H1 (cell line): ENCODE measurements around the gene AIFM1. TPM values are rescaled to one million over a fixed set of nuclear protein-coding genes. Genes with fewer than 3 reads are reported as not detected.

Source experiments
- CTCF ChIA-PET: fragments of 300-600 bp; sonication (Branson Sonifier 250); formaldehyde crosslinking; loops from one replicate; lab custom pipeline; 2021; ENCODE audit not compliant: partially characterized antibody; lab: Charles Lee
- POLR2A ChIA-PET: fragments of 300-600 bp; sonication (Branson Sonifier 250); formaldehyde crosslinking; loops from one replicate; lab custom pipeline; 2021; ENCODE audit warnings: inconsistent platforms; ENCODE audit not compliant: partially characterized antibody; lab: Charles Lee
- DNase-seq, 2 experiments: peaks; one replicate each; pipeline versions ENCODE4 v3.0.0 to v3.0.0-alpha.2; 2010 to 2022; ENCODE audit warnings: low spot score in 2 of 2, low read depth in 1 of 2, mixed read lengths in 1 of 2
- FAIRE-seq: peaks from 2 replicates; lab custom pipeline; 2011; peaks lifted over from hg19 to GRCh38; lab: Jason Lieb, UNC
- H2AFZ ChIP-seq: 2 replicates; pipeline ENCODE4 v1.8.1; 2012; ENCODE audit warnings: low read length, inconsistent platforms
- H2AK5ac ChIP-seq: 2 replicates; pipeline ENCODE4 v1.6.1; 2013; ENCODE audit warnings: low read depth, low read length
- H2BK120ac ChIP-seq: replicated peaks from 2 replicates; pipeline ENCODE3; 2013; ENCODE audit warnings: low read depth, low read length, inconsistent platforms
- H2BK12ac ChIP-seq: 2 replicates; pipeline ENCODE4 v1.6.1; 2013; ENCODE audit warnings: low read depth, low read length
- H2BK15ac ChIP-seq: 2 replicates; pipeline ENCODE4 v1.6.1; 2013; ENCODE audit warnings: low read length
- H2BK20ac ChIP-seq: 2 replicates; pipeline ENCODE4 v1.6.1; 2013; ENCODE audit warnings: low read length
- H2BK5ac ChIP-seq: 2 replicates; pipeline ENCODE4 v1.6.1; 2013; ENCODE audit warnings: low read depth, low read length
- H3K14ac ChIP-seq: 2 replicates; pipeline ENCODE4 v1.6.1; 2013; ENCODE audit warnings: inconsistent platforms; ENCODE audit not compliant: insufficient read length
- H3K18ac ChIP-seq: 2 replicates; pipeline ENCODE4 v1.6.1; 2013; ENCODE audit warnings: low read length; ENCODE audit errors: extremely low read depth
- H3K23ac ChIP-seq: 2 replicates; pipeline ENCODE4 v1.6.1; 2013; ENCODE audit warnings: inconsistent platforms; ENCODE audit not compliant: insufficient read length
- H3K23me2 ChIP-seq: 2 replicates; pipeline ENCODE4 v1.6.1; 2013; ENCODE audit warnings: low read depth, low read length
- H3K27ac ChIP-seq: 2 replicates; pipeline ENCODE4 v1.6.1; 2011; ENCODE audit warnings: low read depth, low read length, inconsistent platforms
- H3K27me3 ChIP-seq, 4 experiments: replicated peaks in 1 of 4; 1 replicate in 1 of 4; 2 replicates in 3 of 4; pipeline versions ENCODE4 v1.6.1 to v1.8.1; 2011 to 2013; ENCODE audit warnings: low read length in 3 of 4, mild to moderate bottlenecking in 3 of 4, inconsistent platforms in 2 of 4, mixed read lengths in 2 of 4, moderate library complexity in 1 of 4; ENCODE audit not compliant: control insufficient read depth in 3 of 4, insufficient read depth in 3 of 4; ENCODE audit errors: extremely low read depth in 1 of 4
- H3K36me3 ChIP-seq, 4 experiments: 2 replicates each; pipeline versions ENCODE4 v1.6.1 to v1.8.1; 2011 to 2013; ENCODE audit warnings: mild to moderate bottlenecking in 4 of 4, low read length in 3 of 4, moderate library complexity in 2 of 4, control low read depth in 1 of 4, inconsistent platforms in 1 of 4; ENCODE audit not compliant: insufficient read depth in 4 of 4, control insufficient read depth in 2 of 4
- H3K4ac ChIP-seq: replicated peaks from 2 replicates; pipeline ENCODE3; 2013; ENCODE audit warnings: low read length, low read depth, mixed read lengths, inconsistent platforms; ENCODE audit not compliant: insufficient read length
- H3K4me1 ChIP-seq, 4 experiments: replicated peaks in 1 of 4; 1 replicate in 1 of 4; 2 replicates in 3 of 4; pipeline versions ENCODE4 v1.6.1 to v1.8.1; 2011 to 2013; ENCODE audit warnings: low read length in 3 of 4, inconsistent platforms in 2 of 4, mixed read lengths in 1 of 4; ENCODE audit not compliant: insufficient read depth in 4 of 4, control insufficient read depth in 3 of 4
- H3K4me2 ChIP-seq, 2 experiments: 2 replicates each; pipeline versions ENCODE4 v1.6.1 to v1.8.1; 2011 to 2013; ENCODE audit warnings: low read depth in 2 of 2, low read length in 2 of 2, control low read depth in 1 of 2, inconsistent platforms in 1 of 2, mild to moderate bottlenecking in 1 of 2; ENCODE audit not compliant: insufficient read depth in 1 of 2
- H3K4me3 ChIP-seq, 4 experiments: fragments of 200-600, 300-600 bp in 1 of 4; sonication (generic), shearing (Covaris generic), sonication (Bioruptor Twin) in 1 of 4; 2 replicates each; pipeline versions ENCODE4 v1.5.1 to v1.8.1; 2011 to 2016; ENCODE audit warnings: low read length in 4 of 4, low read depth in 3 of 4, control low read depth in 2 of 4, inconsistent platforms in 2 of 4, mild to moderate bottlenecking in 2 of 4, mixed read lengths in 1 of 4, moderate library complexity in 1 of 4; ENCODE audit not compliant: insufficient read depth in 2 of 4; ENCODE audit errors: extremely low read depth in 1 of 4
- H3K56ac ChIP-seq: replicated peaks from 2 replicates; pipeline ENCODE3; 2013; ENCODE audit warnings: low read depth, mild to moderate bottlenecking, mixed read lengths, low read length, inconsistent platforms; ENCODE audit not compliant: insufficient read length
- H3K79me1 ChIP-seq: 2 replicates; pipeline ENCODE4 v1.6.1; 2013; ENCODE audit warnings: low read depth, low read length, control low read depth
- H3K79me2 ChIP-seq, 2 experiments: 2 replicates each; pipeline versions ENCODE4 v1.6.1 to v1.8.1; 2012 to 2013; ENCODE audit warnings: low read length in 2 of 2, mild to moderate bottlenecking in 2 of 2, inconsistent platforms in 1 of 2; ENCODE audit not compliant: insufficient read depth in 2 of 2, control insufficient read depth in 1 of 2
- H3K9ac ChIP-seq, 4 experiments: replicated peaks in 1 of 4; 1 replicate in 1 of 4; 2 replicates in 3 of 4; pipeline versions ENCODE4 v1.6.1 to v1.8.1; 2011 to 2013; ENCODE audit warnings: low read depth in 3 of 4, low read length in 3 of 4, control low read depth in 2 of 4, mild to moderate bottlenecking in 2 of 4, moderate library complexity in 2 of 4, inconsistent platforms in 1 of 4; ENCODE audit errors: extremely low read depth in 1 of 4
- H3K9me3 ChIP-seq, 2 experiments: 2 replicates each; pipeline versions ENCODE4 v1.6.1 to v1.8.1; 2012 to 2013; ENCODE audit warnings: mild to moderate bottlenecking in 2 of 2, moderate library complexity in 2 of 2, control low read depth in 1 of 2, inconsistent platforms in 1 of 2, low read depth in 1 of 2, low read length in 1 of 2, mixed read lengths in 1 of 2; ENCODE audit not compliant: insufficient read depth in 2 of 2
- H4K20me1 ChIP-seq, 2 experiments: replicated peaks in 1 of 2; 2 replicates each; pipeline versions ENCODE3 to v1.8.1; 2011 to 2013; ENCODE audit warnings: inconsistent platforms in 2 of 2, low read length in 2 of 2, mild to moderate bottlenecking in 1 of 2; ENCODE audit not compliant: insufficient read depth in 2 of 2, control insufficient read depth in 1 of 2
- H4K5ac ChIP-seq: 2 replicates; pipeline ENCODE4 v1.6.1; 2013; ENCODE audit warnings: low read length, low read depth, mixed read lengths, inconsistent platforms; ENCODE audit not compliant: insufficient read length
- H4K8ac ChIP-seq: 2 replicates; pipeline ENCODE4 v1.8.0; 2013; ENCODE audit warnings: mild to moderate bottlenecking, moderate library complexity, low read length, inconsistent platforms; ENCODE audit not compliant: insufficient read depth; ENCODE audit errors: extremely low read depth
- H4K91ac ChIP-seq: replicated peaks from 2 replicates; pipeline ENCODE3; 2013; ENCODE audit warnings: low read length, mixed read lengths, inconsistent platforms; ENCODE audit not compliant: insufficient read length
- ASH2L ChIP-seq: fragments of 200-600, 300-600 bp; sonication (generic); IDR thresholded peaks from one replicate; pipeline ENCODE4 v1.7.1; 2017; ENCODE audit warnings: low read length
- CBX5 ChIP-seq: fragments of 300-800, 300-1000 bp; sonication (generic); IDR thresholded peaks from 2 replicates; pipeline ENCODE4 v1.7.1; 2016; ENCODE audit warnings: antibody characterized with exemption, low read length, low read depth
- EP300 ChIP-seq, 2 experiments: IDR thresholded peaks; 1 replicate in 1 of 2; 2 replicates in 1 of 2; pipeline ENCODE4 v1.6.1; 2011 to 2012; ENCODE audit warnings: low read depth in 2 of 2, low read length in 2 of 2, mild to moderate bottlenecking in 2 of 2, borderline replicate concordance in 1 of 2, inconsistent platforms in 1 of 2, moderate library complexity in 1 of 2
- EZH2 ChIP-seq: fragments of 200-600 bp; sonication (generic); IDR thresholded peaks from 2 replicates; pipeline ENCODE4 v1.7.1; 2012; ENCODE audit warnings: low read depth, mild to moderate bottlenecking, moderate library complexity, low read length, inconsistent platforms; ENCODE audit not compliant: severe bottlenecking
- GTF2F1 ChIP-seq: IDR thresholded peaks from 2 replicates; pipeline ENCODE4 v1.6.1; 2012; ENCODE audit warnings: low read depth, low read length, improper control_type of control experiment, borderline replicate concordance
- HDAC2 ChIP-seq, 2 experiments: fragments of 300-600 bp in 1 of 2; sonication (generic) in 1 of 2; IDR thresholded peaks; 2 replicates each; pipeline ENCODE4 v1.6.1; 2011 to 2012; ENCODE audit warnings: low read depth in 2 of 2, low read length in 2 of 2, mild to moderate bottlenecking in 2 of 2, moderate library complexity in 2 of 2, borderline replicate concordance in 1 of 2, inconsistent platforms in 1 of 2
- JUN ChIP-seq: IDR thresholded peaks from 2 replicates; pipeline ENCODE4 v1.6.1; 2011; ENCODE audit warnings: low read depth, mild to moderate bottlenecking, improper control_type of control experiment, low read length
- JUND ChIP-seq: IDR thresholded peaks from 2 replicates; pipeline ENCODE4 v1.6.1; 2011; ENCODE audit warnings: mild to moderate bottlenecking, improper control_type of control experiment, low read length
- SAP30 ChIP-seq: fragments of 300-600 bp; sonication (generic); IDR thresholded peaks from 2 replicates; pipeline ENCODE4 v1.7.1; 2012; ENCODE audit warnings: low read length, moderate library complexity, mild to moderate bottlenecking, inconsistent platforms; ENCODE audit not compliant: insufficient read depth, insufficient replicate concordance
- SIN3A ChIP-seq, 2 experiments: IDR thresholded peaks in 1 of 2; conservative IDR thresholded peaks in 1 of 2; 2 replicates each; pipeline ENCODE4 v1.6.1; 2011 to 2012; ENCODE audit warnings: low read length in 2 of 2, improper control_type of control experiment in 1 of 2, low read depth in 1 of 2, mild to moderate bottlenecking in 1 of 2
- SIX5 ChIP-seq: IDR thresholded peaks from 2 replicates; pipeline ENCODE4 v1.6.1; 2011; ENCODE audit warnings: mild to moderate bottlenecking, low read depth, low read length
- SUZ12 ChIP-seq: fragments of 200-600 bp; sonication (generic); IDR thresholded peaks from 2 replicates; pipeline ENCODE4 v1.6.1; 2012; ENCODE audit warnings: mild to moderate bottlenecking, inconsistent platforms, low read length, moderate library complexity, mixed read lengths
- TAF7 ChIP-seq: optimal IDR thresholded peaks from 2 replicates; pipeline ENCODE3; 2011; ENCODE audit warnings: low read depth, mild to moderate bottlenecking, inconsistent platforms, low read length, moderate library complexity, borderline replicate concordance
- WGBS, 2 experiments: shearing (Covaris generic) in 1 of 2; methylation state at CpG; one replicate each; pipeline versions ENCODE4 v1.1.6 to v1.1.7; 2013 to 2015; ENCODE audit warnings: low lambda C conversion rate in 2 of 2, mixed read lengths in 2 of 2, inconsistent platforms in 1 of 2, low coverage in 1 of 2, missing lambda C conversion rate in 1 of 2; ENCODE audit not compliant: insufficient replicate concordance in 2 of 2, insufficient coverage in 1 of 2, insufficient read length in 1 of 2; ENCODE audit errors: extremely low coverage in 1 of 2, missing lambda C conversion rate in 1 of 2; 5-methylcytosine and 5-hydroxymethylcytosine counted together
- polyA plus RNA-seq, 7 experiments: library from polyadenylated mRNA; depleted of rRNA in 3 of 7; stranded (reverse) in 5 of 7; unstranded in 2 of 7; fragments of >200 nt in 5 of 7; fragments of 200-250 nt in 2 of 7; gene quantifications; 1 replicate in 5 of 7; 2 replicates in 1 of 7; 4 replicates in 1 of 7; pipeline versions ENCODE4 v1.2.1 to v1.2.3, GENCODE V29; 2011 to 2013; ENCODE audit warnings: missing spikeins in 2 of 7, mixed read lengths in 2 of 7
- total RNA-seq: library from RNA; stranded (reverse); fragmentation: NEBNext Ultra II Directional; extraction: Animal tissue kit (Norgen Biotek cat#: 25700); gene quantifications from 2 replicates; pipeline ENCODE4 v1.2.1, GENCODE V29; 2021

AIFM1 gene
- total and polyA plus RNA-seq, 2 of the 8 experiments (the other 6 are each of a cell fraction or from before 2014, with no cell fraction given), result 34.1 to 55.4 TPM

GRCh38 chrX:130179170-130179569 is 13.5 kb upstream of the AIFM1 start:
- H2BK120ac ChIP-seq, result no peak overlapping the region
- H4K20me1 ChIP-seq, result no peaks in the 10 kb centered on the region
- no peaks in the 10 kb centered on the region for H3K27me3 ChIP-seq
- no peak overlapping the region for H2AFZ ChIP-seq
- H3K9me3 ChIP-seq, result no peaks in the 10 kb centered on the region
- H3K4me3 ChIP-seq, result no peak overlapping the region
- H3K9ac ChIP-seq, result no peak overlapping the region
- no peaks in the 10 kb centered on the region for H3K36me3 ChIP-seq
- no peak overlapping the region for H2BK12ac ChIP-seq
- H2BK15ac ChIP-seq, result no peak overlapping the region
- FAIRE-seq (no peak), DNase-seq (no peak)
- no peak overlapping the region for H3K23ac ChIP-seq
- no peak overlapping the region for H2BK5ac ChIP-seq
- no peak overlapping the region for H3K18ac ChIP-seq
- H3K4me1 ChIP-seq, result no peaks in the 10 kb centered on the region
- H3K79me2 ChIP-seq, result no peaks in the 10 kb centered on the region
- no peak overlapping the region for H3K56ac ChIP-seq
- no peaks in the 10 kb centered on the region for H3K79me1 ChIP-seq
- no peak overlapping the region for H3K27ac ChIP-seq
- WGBS, 2 experiments, result 88% methylated on average over 2 of the region's 5 CpGs; no CpG with 5 or more reads in 1 of the 2 experiments
- no peak overlapping the region for H3K4me2 ChIP-seq
- no peak overlapping the region for H4K5ac ChIP-seq
- ChIA-PET CTCF (interaction anchor here (0.6 to 2.3 kb wide), 3 partner anchors 9 to 83 kb away, joined by 3 to 7 read pairs (median 3); no protein-coding TSS in a partner anchor), POLR2A (interaction anchor here (0.8 kb wide), 1 partner anchor 48 kb away, joined by 3 read pairs; no protein-coding TSS in a partner anchor)
- H4K91ac ChIP-seq, result no peak overlapping the region
- H3K23me2 ChIP-seq, result no peaks in the 10 kb centered on the region
- no peak overlapping the region for H3K14ac ChIP-seq
- no peak overlapping the region for H2AK5ac ChIP-seq
- H2BK20ac ChIP-seq, result no peak overlapping the region
- H4K8ac ChIP-seq, result no peak overlapping the region
- H3K4ac ChIP-seq, result no peak overlapping the region
- no peak for TF ChIP-seq JUN
- TF ChIP-seq CBX5, result no peak
- TF ChIP-seq SAP30, result no peak
- no peak for TF ChIP-seq ASH2L
- no peak for TF ChIP-seq SIX5
- TF ChIP-seq EP300 (IDR thresholded peaks at IDR 0.05; ENCODE audit: borderline replicate concordance in 1 of 2, low read depth in 2 of 2, low read length in 2 of 2), result no peak
- no peak for TF ChIP-seq HDAC2 (IDR thresholded peaks at IDR 0.05; ENCODE audit: borderline replicate concordance in 1 of 2, low read depth in 2 of 2, low read length in 2 of 2)
- no peak for TF ChIP-seq SUZ12
- TF ChIP-seq SIN3A (conservative IDR thresholded peaks at IDR 0.05 in 1 of 2, IDR thresholded peaks at IDR 0.05 in 1 of 2; ENCODE audit: low read depth in 1 of 2, low read length in 2 of 2), result no peak
- no peak for TF ChIP-seq EZH2
- TF ChIP-seq TAF7, result no peak
- no peak for TF ChIP-seq JUND
- TF ChIP-seq GTF2F1, result no peak
